Measurements from ENCODE around the gene MMP7.

DNA sequence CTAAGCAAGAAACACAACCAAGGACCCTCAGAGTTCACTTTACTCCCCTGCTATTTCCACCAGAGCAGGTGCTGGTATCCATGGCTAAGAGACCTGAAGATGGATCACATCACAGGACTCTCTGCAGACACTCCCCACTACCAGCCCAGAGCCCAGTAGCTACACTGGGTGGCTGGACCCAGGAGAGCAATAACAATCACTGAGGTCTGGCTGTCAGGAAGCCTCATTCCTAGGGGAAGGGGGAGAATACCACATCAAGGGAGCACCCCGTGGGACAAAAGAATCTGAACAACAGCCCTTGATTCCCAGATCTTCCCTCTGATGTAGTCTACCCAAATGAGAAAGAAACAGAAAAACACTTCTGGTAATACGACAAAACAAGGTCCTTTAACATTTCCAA lies 9.0 kb upstream of the MMP7 start:
- no peak for TF ChIP-seq CTCF (IDR thresholded peaks at IDR 0.05)
- TF ChIP-seq POLR2A (IDR thresholded peaks at IDR 0.05), result no peak
- no peak for TF ChIP-seq POLR2AphosphoS5 (IDR thresholded peaks at IDR 0.05)
